GM18520 (cell line): Measurements from ENCODE around the gene STMP1.
"Not testable (repeated sequence)": the region's sequence is repeated elsewhere in the genome, so short reads cannot be mapped to it uniquely, and the experiment has no call there.

ENCODE experiments used
- ATAC-seq: cut with Tn5 transposase; IDR thresholded peaks from one replicate; pipeline ENCODE4 v1.9.1; 2021; ENCODE audit not compliant: unreplicated experiment

Gene STMP1

GRCh38 chr7:135664046-135664589 lies 1.8 kb downstream of the STMP1 start:
- no peak for ATAC-seq

GRCh38 chr7:135665042-135665441 lies 2.7 kb downstream of the STMP1 start:
- no peak for ATAC-seq

DNA sequence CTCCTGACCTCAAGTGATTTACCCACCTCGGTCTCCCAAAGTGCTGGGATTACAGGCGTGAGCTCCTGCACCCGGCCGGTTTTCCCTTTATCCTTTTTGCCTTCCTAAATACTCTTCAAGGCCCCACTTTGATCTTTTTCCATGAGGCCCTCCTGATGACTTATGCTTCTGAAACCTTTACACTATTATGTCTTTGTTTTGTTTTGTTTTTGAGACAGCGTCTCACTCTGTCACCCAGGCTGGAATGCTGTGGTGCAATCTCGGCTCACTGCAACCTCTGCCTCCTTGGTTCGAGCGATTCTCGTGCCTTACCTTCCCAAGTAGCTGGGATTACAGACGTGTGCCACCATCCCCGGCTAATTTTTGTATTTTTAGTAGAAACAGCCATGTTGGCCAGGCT lies 3.8 kb downstream of the STMP1 start:
- ATAC-seq, result no peak

DNA sequence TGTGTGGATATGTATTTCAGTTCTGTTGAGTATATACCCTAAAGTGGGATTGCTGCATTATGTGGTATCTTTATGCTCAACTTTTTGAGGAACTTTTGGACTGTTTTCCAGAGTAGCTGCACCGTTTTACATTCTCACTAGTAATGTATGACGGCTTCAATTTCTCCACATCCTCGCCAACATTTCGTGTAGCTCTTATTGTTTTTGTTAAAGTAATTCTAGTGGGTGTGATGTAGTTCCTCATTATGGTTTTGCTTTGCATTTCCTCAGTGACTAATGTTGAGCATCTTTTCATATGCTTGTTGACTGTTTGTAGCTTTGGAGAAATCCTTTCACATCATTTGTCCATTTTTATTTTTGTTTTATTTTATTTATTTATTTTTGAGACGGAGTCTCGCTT lies 4.5 kb downstream of the STMP1 start:
- ATAC-seq, result no peak

- ATAC-seq, result not testable (repeated sequence)
These were observed 5.3 kb downstream of the STMP1 start for GRCh38 chr7:135667626-135668025.

GRCh38 chr7:135668852-135669395 lies 6.6 kb downstream of the STMP1 start:
- ATAC-seq, result not testable (repeated sequence)

DNA sequence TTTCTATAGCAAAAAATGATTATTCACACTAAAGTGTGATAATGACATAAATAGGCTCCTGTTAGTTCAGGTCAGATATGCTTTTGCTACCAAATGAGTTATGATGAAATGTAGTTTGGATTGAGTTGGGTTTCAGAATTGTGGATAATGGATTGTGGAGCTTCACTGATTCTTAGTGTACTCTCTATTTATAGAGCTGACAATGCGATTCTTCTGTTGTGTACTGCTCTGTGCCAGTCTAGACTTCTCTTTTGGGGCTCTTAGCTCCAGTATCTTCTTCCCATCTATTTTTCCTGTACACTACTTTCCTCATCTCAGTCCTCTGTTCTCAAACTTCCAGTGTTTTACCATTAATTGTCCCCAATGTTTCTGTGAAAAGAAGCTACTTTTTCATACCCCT lies 7.5 kb downstream of the STMP1 start:
- ATAC-seq, result no peak

DNA sequence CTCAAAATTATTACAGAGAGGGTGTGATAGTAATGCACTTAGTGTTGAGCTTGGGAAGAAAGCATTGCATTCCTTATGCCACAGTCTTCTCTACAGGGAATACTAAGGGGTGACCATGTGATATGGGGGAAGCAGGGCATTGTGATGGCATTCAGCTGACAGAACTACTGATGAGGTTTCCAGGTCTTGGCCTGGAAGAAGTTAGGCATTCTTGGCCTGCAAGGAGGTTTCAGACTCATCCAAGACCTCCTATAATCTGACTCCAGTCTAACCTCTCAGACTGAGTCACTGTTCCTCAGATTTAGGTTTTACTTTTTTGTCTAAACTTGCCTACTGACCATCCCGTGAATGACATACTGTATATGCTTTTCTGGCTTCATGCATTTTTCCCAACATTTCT lies 7.9 kb downstream of the STMP1 start:
- no peak for ATAC-seq

- no peak for ATAC-seq
These were observed 10.4 kb downstream of the STMP1 start for GRCh38 chr7:135672560-135673359.

DNA sequence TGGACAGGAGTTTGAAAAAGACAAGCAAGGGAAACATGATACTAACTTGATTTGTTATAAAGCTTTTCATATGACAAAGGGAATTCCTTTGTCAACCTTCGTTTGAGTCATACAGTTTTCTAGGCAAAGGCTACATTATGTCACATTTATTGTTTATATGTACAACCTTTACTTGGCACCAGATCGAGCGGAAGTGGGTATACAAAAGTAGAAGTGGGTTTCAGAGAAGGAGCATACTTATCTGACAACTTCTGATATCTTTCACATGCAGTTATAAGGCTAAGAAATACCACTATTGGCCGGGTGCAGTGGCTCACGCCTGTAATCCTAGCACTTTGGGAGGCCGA lies 11.0 kb downstream of the STMP1 start:
- no peak for ATAC-seq

DNA sequence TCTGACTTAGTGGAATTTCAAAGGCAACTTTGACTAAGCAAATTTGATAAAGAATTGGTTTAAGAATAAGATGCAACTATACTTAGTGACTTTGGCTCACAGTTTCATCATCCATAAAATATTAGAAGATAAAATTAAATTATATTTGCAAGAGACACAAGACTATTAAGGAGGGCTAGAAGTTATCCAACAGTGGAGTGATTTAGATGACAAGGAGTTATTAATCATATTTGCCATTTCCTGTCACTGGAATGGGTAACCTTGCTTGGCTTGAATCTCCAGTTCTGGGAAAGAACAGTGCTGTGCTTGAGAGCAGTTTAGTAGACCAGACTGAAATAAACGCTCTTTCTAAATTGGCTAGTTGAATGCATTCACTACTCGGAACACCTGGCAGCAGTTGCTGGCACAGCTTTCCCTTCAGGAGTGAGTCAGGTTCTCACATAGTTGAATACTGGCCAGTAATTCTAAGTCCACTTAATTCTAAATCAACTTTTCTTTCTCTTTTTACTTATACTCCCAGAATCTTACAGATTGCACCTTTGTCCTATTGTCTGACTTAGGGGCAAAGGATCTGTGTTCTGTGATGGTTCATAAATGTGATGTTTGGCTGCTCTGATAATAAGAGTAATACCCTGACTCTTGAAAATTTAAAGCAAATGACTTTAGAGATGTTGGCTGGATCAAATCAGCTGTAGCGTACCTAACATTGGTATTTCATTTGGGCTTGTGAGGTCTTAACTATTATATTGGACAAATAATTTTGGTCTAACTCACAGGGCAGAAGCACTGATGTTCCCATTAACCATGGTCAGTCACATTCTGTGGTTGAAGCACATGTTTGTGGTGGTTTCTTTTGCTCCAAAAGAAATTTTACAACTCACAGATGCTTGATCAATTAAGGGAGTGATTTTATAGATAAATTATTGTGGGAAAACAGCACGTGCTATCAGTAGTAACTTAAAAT lies 16.6 kb downstream of the STMP1 start:
- no peak for ATAC-seq

DNA sequence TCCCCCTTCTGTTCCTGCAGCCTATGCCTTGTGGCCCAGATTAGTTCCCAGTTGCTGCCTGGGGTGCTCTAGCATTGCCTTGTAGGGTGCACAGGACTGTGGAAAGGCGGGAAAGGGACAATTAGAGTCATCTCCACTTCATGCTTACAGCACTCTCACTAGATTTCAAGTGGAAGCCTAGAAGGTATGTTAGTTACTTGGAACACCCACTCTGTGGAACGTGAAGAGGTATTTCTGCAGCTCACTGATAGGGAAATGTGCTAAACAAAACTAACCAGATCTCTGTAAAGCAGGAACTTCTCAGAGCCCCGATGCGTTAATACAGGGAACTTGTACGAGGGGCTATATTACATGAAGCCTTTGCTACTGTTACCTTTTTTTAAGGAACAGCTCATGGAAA lies 19.4 kb downstream of the STMP1 start:
- ATAC-seq, result no peak

DNA sequence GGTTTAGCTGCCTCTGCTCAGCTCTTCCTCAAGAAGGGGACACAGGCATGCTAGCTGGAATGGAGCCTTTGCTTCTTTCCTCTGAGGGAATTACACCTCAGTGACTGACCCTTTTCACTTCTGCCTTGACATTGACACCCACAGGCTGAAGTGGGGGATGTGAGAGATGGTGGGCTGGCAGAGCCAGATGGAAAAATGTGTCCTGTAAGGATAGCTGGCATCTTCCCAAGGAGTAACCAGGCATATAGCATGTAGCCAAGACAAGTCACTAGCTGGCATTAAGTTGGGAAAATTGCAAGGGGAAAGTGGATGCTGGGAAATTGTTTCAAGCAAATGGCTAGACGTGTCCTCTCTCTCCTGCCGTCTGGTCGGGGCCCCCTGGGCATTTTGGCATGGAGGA lies 19.9 kb downstream of the STMP1 start:
- no peak for ATAC-seq

- no peak for ATAC-seq
These were observed 21.3 kb downstream of the STMP1 start for GRCh38 chr7:135683609-135684008.

DNA sequence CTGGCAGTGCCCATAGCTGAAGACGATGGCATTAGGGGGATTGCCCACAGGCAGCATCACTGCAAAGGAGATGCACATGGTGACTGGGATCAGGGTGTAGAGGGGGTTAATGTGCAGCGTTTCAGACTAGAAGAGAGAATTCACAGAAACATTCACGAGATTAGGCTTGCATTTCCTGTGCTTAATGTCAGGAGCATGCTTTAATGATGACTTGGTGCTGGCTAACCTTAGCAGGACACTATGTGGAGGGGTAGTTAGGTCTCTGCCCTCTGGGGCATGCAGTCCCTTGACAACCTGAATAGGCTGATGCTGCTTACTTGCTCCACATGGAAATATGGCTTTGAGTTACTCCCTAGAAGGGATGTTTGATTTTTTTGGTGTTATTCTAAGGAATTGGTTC lies 21.8 kb downstream of the STMP1 start:
- ATAC-seq, result no peak

DNA sequence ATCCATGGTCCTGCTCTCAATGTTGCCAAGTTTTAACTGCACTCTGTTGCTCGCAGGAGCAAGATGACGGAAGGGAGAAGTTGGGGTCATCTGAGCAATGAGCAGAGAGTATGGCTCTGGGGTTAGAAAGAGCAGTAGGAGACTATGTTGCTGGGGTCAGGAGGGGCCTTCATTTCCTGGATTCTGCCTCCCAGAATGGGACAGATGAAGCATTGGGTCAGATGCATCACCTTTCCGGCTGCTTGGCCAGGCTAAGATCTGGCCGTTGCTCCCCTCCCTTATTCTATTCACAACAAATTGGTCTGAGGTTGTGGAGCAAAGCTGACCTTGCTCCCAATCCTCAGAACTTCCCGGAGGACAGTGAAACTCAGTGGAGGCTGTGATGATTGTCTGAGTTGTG lies 22.4 kb downstream of the STMP1 start:
- ATAC-seq, result no peak

DNA sequence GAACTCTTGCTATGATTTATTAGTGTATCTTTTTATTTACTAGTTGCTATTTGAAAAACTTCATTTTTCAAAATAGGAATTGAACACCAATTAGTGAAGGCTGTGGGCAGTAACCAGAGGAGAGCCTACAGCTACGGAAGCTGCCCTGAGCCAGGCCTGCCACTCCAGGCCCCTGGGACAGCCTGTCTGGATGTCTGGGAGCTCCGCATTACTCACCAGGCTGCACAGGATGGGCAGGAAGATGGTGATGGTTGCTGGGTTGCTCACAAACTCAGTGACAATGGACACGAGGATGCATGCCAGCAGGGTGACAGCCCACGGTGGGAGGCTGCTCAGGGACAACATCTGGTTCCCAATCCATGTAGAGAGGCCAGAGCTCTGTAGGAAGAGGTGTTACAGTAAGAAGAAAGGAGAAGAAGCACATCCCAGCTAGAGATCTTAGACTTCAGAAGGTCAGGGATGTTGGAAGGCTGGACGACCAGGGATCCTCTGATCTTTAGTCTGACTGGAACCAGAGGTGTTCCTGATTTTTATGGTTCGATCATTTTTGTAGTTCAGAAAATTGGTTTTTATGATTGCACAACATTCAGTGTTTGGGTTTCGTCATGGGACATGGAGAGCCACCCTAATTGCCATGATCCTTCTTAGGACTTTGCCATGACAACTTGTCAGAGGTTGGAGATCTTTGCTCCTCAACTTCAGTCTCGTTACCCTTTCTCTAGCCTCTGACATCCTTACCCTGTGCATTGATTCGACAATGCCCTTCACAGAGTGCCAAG lies 23.2 kb downstream of the STMP1 start:
- ATAC-seq, result no peak

DNA sequence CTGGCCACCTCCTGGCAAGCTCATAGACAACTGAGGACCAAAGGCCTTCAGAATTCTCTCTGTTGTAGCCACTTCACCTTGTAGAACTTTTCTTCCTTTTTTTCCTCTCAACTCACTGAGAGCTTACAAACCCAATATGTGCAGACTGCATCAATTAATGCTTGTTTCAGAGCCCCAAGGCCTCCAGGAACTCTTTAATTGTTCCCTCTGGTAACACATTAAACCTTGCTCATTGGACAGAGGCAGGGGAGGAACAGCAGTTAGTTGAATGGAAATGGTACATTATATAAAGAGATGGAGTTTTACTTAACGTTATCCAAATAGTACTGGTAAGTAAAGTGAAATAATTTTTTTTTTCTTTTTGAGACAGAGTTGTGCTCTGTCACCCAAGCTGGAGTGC lies 25.2 kb downstream of the STMP1 start:
- no peak for ATAC-seq

- ATAC-seq, result no peak
These were observed 28.3 kb downstream of the STMP1 start for GRCh38 chr7:135690566-135690965.

- no peak for ATAC-seq
These were observed 29.7 kb downstream of the STMP1 start for GRCh38 chr7:135692055-135692454.

DNA sequence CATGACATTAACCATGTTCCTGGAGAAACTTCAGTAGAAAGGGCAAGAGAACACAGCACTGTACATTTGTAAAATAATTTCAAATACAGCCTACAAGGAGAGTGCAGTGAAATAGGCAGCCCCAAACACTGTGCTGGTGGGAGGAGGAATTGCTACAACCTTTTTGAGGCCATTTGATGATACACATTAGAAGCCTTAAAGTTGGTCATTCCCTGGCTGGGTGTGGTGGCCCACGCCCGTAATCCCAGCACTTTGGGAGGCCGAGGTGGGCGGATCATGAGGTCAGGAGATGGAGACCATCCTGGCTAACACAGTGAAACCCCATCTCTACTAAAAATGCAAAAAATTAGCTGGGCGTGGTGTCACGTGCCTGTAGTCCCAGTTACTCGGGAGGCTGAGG lies 30.3 kb downstream of the STMP1 start:
- ATAC-seq, result not testable (repeated sequence)
